OCI-LY7 (cell line): ENCODE measurements around the gene MYBPC1. TPM values are rescaled to one million over a fixed set of nuclear protein-coding genes. Genes with fewer than 3 reads are reported as not detected.
A peak's percentile ranks its signal among the peaks of the same experiment; 100 is the strongest.

Experiments used
- BruUV-seq: library from RNA; stranded (reverse); fragments of 400-500 nt; replicated peaks from 2 replicates; lab custom pipeline; 2021; lab: Mats Ljungman, UMichigan
- CTCF ChIA-PET: fragments of 300-600 bp; sonication (Branson Sonifier 250); formaldehyde crosslinking; loops from one replicate; lab custom pipeline; 2022; ENCODE audit warnings: antibody characterized with exemption; ENCODE audit not compliant: unreplicated experiment; lab: Charles Lee
- POLR2A ChIA-PET: fragments of 300-600 bp; sonication (Branson Sonifier 250); formaldehyde crosslinking; loops from one replicate; lab custom pipeline; 2022; ENCODE audit warnings: antibody characterized with exemption; lab: Charles Lee
- DNase-seq: peaks from one replicate; pipeline ENCODE4 v3.0.0-alpha.2; 2015; ENCODE audit warnings: low spot score
- H2AFZ ChIP-seq: fragments of 200-600 bp; sonication (generic), shearing (Covaris generic); 2 replicates; pipeline ENCODE4 v1.6.1; 2014; ENCODE audit warnings: mild to moderate bottlenecking, antibody characterized with exemption, low read length, moderate library complexity
- H3K27ac ChIP-seq: fragments of 200-600 bp; sonication (generic); 2 replicates; pipeline ENCODE4 v1.5.1; 2014; ENCODE audit warnings: mixed run types, low read depth, mild to moderate bottlenecking, moderate library complexity, low read length, inconsistent platforms; ENCODE audit not compliant: poor library complexity, severe bottlenecking
- H3K36me3 ChIP-seq: fragments of 200-600 bp; sonication (generic); 2 replicates; pipeline ENCODE4 v1.6.1; 2014; ENCODE audit warnings: mild to moderate bottlenecking, antibody characterized with exemption, low read length, moderate library complexity, mixed read lengths; ENCODE audit not compliant: insufficient read depth
- H3K4me1 ChIP-seq: fragments of 200-600 bp; sonication (generic); 2 replicates; pipeline ENCODE4 v1.5.1; 2014; ENCODE audit warnings: mild to moderate bottlenecking, low read length; ENCODE audit not compliant: insufficient read depth, poor library complexity, severe bottlenecking
- H3K4me2 ChIP-seq: fragments of 200-600 bp; sonication (generic); 2 replicates; pipeline ENCODE4 v1.6.1; 2014; ENCODE audit warnings: mild to moderate bottlenecking, low read length
- H3K4me3 ChIP-seq: fragments of 200-600 bp; sonication (generic); 2 replicates; pipeline ENCODE4 v1.5.1; 2014; ENCODE audit warnings: mild to moderate bottlenecking, low read depth, low read length; ENCODE audit not compliant: poor library complexity, severe bottlenecking
- H3K79me2 ChIP-seq: fragments of 200-600 bp; sonication (generic); 2 replicates; pipeline ENCODE4 v1.6.1; 2016; ENCODE audit warnings: low read depth, mild to moderate bottlenecking, low read length, moderate library complexity, mixed read lengths; ENCODE audit not compliant: insufficient read depth
- H3K9me2 ChIP-seq: fragments of 200-600 bp; sonication (generic); 2 replicates; pipeline ENCODE4 v1.6.1; 2016; ENCODE audit warnings: mild to moderate bottlenecking, low read length, mixed read lengths; ENCODE audit not compliant: insufficient read depth
- H3K9me3 ChIP-seq: fragments of 200-600 bp; sonication (generic); 2 replicates; pipeline ENCODE4 v1.6.1; 2014; ENCODE audit warnings: mild to moderate bottlenecking, mixed run types, low read length, mixed read lengths
- H4K20me1 ChIP-seq: fragments of 200-600 bp; sonication (generic); 2 replicates; pipeline ENCODE4 v1.6.1; 2014; ENCODE audit warnings: mild to moderate bottlenecking, antibody characterized with exemption, low read length, moderate library complexity, mixed read lengths; ENCODE audit not compliant: insufficient read depth
- EZH2phosphoT487 ChIP-seq: fragments of 200-600 bp; sonication (generic); IDR thresholded peaks from 2 replicates; pipeline ENCODE4 v1.6.1; 2018; ENCODE audit warnings: low read depth, borderline replicate concordance, mild to moderate bottlenecking, mixed run types, antibody characterized with exemption, low read length, moderate library complexity, mixed read lengths
- intact Hi-C: fragments of 100-400 bp; cut with micrococcal nuclease; formaldehyde crosslinking; loops from one replicate; pipeline ENCODE4 v1.10.0; 2022; ENCODE audit not compliant: unreplicated experiment
- total RNA-seq, 2 experiments: library from RNA; depleted of rRNA in 1 of 2; stranded (reverse); fragments of >200 nt in 1 of 2; shearing (Covaris generic) in 1 of 2; gene quantifications; 2 replicates each; pipeline ENCODE4 v1.2.3, GENCODE V29; 2014 to 2022
- TF ChIP-seq, protein P1 (sequence below): fragments of 200-600 bp; sonication (generic); conservative IDR thresholded peaks from 2 replicates; pipeline ENCODE4 v1.5.1; 2014; ENCODE audit warnings: mild to moderate bottlenecking, antibody characterized with exemption, low read length, moderate library complexity, mixed read lengths

Gene MYBPC1
- total RNA-seq, 2 experiments from 2014 or later: not detected

DNA sequence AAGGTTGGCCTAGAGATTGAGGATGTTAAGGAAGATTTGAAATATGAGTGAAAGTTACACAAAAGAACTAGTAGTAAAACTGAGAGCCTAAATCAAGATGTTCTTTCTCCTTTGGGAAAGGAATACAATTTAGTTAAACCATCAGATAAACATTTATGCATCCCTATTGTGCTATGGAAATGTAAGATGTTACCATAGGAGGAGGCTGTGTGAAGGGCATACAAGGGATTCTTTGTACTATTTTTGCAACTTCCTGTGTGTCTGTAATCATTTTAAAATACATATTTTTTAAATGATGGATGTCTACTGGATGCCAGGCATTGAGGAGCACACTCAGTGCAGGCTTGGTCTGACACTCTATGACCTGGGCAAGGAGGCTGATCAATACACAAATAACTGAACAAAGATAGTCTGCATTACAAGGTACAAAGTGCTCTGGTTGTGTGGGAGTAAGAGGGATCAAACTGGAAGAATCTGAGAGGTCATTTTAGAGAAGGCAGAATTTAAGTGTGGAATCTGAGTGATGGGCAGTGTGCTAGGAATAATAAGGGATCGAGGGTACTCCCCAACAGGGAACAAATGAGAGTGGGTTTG is 96.8 kb downstream of the MYBPC1 start:
- Histone ChIP-seq H3K9me3 (peaks cover 6% of the 10 kb centered on the region; the same call in 1 of the 2 replicates), H2AFZ (peak overlapping the region; percentile 41; the same call in 1 of the 2 replicates), H3K4me1 (peaks cover 27% of the 10 kb centered on the region), H3K4me2 (peak overlapping the region; percentile 47), H3K27ac (no peak overlapping the region), H3K4me3 (no peak overlapping the region), H3K36me3 (no peaks in the 10 kb centered on the region; the same call in 1 of the 2 replicates), H3K9me2 (no peaks in the 10 kb centered on the region), H4K20me1 (no peaks in the 10 kb centered on the region), H3K79me2 (no peaks in the 10 kb centered on the region)
- TF ChIP-seq, protein P1, sequence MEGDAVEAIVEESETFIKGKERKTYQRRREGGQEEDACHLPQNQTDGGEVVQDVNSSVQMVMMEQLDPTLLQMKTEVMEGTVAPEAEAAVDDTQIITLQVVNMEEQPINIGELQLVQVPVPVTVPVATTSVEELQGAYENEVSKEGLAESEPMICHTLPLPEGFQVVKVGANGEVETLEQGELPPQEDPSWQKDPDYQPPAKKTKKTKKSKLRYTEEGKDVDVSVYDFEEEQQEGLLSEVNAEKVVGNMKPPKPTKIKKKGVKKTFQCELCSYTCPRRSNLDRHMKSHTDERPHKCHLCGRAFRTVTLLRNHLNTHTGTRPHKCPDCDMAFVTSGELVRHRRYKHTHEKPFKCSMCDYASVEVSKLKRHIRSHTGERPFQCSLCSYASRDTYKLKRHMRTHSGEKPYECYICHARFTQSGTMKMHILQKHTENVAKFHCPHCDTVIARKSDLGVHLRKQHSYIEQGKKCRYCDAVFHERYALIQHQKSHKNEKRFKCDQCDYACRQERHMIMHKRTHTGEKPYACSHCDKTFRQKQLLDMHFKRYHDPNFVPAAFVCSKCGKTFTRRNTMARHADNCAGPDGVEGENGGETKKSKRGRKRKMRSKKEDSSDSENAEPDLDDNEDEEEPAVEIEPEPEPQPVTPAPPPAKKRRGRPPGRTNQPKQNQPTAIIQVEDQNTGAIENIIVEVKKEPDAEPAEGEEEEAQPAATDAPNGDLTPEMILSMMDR: no peak
- TF ChIP-seq EZH2phosphoT487: no peak
- ChIA-PET CTCF (no interaction called here), POLR2A (no interaction called here)
- no TSS peak for BruUV-seq
- no peak for DNase-seq
- intact Hi-C loops: no loop called here

DNA sequence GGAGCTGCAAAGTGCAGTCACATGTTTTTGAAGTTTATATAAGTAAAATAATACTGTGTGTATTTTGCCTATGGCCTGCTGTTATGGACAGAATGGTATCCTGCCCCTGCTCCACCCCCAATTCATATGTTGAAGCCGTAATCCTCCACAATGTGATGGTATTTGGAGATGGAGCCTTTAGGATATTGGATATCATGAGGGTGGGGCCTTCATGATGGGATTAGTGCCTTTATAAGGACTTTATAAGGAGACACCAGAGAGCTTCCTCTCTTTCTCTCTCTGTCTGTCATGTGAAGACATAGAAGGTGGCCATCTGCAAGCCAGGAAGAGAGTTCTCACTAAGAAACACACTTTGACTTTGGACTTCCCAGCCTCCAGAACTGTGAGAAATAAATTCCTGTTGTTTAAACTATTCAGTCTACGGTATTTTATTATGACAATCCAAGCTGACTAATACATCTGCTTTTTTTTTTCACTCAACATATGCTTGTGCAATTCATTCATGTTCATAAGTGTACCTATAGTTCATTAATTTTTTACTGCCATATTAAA is 99.6 kb downstream of the MYBPC1 start:
- Histone ChIP-seq H3K4me3 (no peak overlapping the region), H2AFZ (no peak overlapping the region), H3K4me1 (peaks cover 41% of the 10 kb centered on the region), H3K9me2 (no peaks in the 10 kb centered on the region), H3K36me3 (no peaks in the 10 kb centered on the region; the same call in 1 of the 2 replicates), H3K79me2 (peaks cover 7% of the 10 kb centered on the region; the same call in 1 of the 2 replicates), H3K4me2 (no peak overlapping the region), H3K27ac (no peak overlapping the region), H4K20me1 (no peaks in the 10 kb centered on the region), H3K9me3 (peaks cover 6% of the 10 kb centered on the region; the same call in 1 of the 2 replicates)
- CTCF ChIA-PET: interaction anchor here (0.5 kb wide), 1 partner anchor 147 kb away, joined by 4 read pairs; no protein-coding TSS in a partner anchor
- intact Hi-C loops: no loop called here
- POLR2A ChIA-PET: interaction anchor here (0.6 to 1.3 kb wide), 2 partner anchors 12 to 314 kb away, joined by 5 to 6 read pairs; no protein-coding TSS in a partner anchor
- DNase-seq: no peak
- no TSS peak for BruUV-seq
- no peak for TF ChIP-seq EZH2phosphoT487
- TF ChIP-seq, protein P1: no peak

DNA sequence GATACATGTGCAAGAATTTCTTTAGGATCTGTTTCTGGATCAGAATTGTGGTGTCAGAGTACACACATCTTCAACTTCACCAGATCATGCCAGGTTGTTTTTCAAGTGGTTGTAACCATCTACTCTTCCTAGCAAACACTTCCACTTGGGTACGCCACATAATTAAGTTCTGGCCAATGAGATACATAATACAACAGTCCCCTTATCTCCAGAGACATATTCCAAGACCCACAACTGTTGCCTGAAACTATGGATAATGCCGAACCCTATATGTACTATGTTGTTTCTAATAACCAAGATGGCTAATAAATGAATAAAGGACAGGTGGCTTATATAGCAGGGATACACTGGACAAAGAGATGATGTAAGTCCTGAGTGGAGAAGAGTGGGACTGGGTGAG is 100.2 kb downstream of the MYBPC1 start:
- POLR2A ChIA-PET: no interaction called here
- CTCF ChIA-PET: no interaction called here
- no peaks in the 10 kb centered on the region for H4K20me1 ChIP-seq
- intact Hi-C loops: loop anchor here (5.0 kb wide), 1 partner anchor 137 kb away; the partner anchor contains the start of gene GNPTAB
- H3K9me3 ChIP-seq: peaks cover 6% of the 10 kb centered on the region; the same call in 1 of the 2 replicates
- no TSS peak for BruUV-seq
- no peaks in the 10 kb centered on the region; the same call in 1 of the 2 replicates for H3K36me3 ChIP-seq
- H3K4me1 ChIP-seq: peaks cover 47% of the 10 kb centered on the region
- no peak overlapping the region for H3K4me2 ChIP-seq
- no peaks in the 10 kb centered on the region for H3K9me2 ChIP-seq
- DNase-seq: no peak
- TF ChIP-seq, protein P1: no peak
- TF ChIP-seq EZH2phosphoT487: no peak
- no peak overlapping the region for H2AFZ ChIP-seq
- no peak overlapping the region for H3K4me3 ChIP-seq
- no peak overlapping the region for H3K27ac ChIP-seq
- peaks cover 12% of the 10 kb centered on the region; the same call in 1 of the 2 replicates for H3K79me2 ChIP-seq
